ENCODE measurements around the gene IQGAP3. TPM values are rescaled to one million over a fixed set of nuclear protein-coding genes. Genes with fewer than 3 reads are reported as not detected.

The IQGAP3 gene
- total RNA-seq, 2 donors from 2014 or later: 1.0 TPM; not detected in 1

DNA sequence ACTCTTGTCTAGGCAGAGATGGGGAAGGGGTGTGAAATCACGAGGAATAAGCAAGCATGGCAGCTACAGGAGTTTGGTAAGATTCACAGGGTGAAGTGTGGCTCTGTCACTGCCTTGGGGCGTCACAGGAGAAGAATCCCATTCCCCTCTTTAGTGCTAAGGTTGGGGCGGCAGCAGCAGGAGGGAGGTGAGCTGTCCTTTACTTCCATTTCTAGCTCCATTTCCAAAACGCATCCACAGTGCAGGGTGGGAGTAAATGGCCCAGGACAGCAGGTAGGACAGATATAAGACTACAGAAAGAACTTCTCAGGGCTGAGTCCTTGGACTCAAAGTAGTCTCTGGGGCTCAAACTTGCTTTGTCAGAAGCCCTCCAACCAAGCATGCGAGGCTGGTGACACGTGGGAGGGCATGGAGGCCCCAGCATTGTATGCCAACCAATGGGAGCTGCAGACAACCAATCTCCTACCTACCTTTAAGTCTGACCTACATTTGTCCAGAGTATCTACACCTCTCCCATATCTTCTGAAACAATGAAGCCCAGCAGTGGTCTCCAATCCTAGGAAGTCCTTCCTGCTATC, 80.3 kb downstream of the IQGAP3 start:
- H3K27ac ChIP-seq: peak overlapping the region; percentile 97 to 100
- TF ChIP-seq, protein P1, sequence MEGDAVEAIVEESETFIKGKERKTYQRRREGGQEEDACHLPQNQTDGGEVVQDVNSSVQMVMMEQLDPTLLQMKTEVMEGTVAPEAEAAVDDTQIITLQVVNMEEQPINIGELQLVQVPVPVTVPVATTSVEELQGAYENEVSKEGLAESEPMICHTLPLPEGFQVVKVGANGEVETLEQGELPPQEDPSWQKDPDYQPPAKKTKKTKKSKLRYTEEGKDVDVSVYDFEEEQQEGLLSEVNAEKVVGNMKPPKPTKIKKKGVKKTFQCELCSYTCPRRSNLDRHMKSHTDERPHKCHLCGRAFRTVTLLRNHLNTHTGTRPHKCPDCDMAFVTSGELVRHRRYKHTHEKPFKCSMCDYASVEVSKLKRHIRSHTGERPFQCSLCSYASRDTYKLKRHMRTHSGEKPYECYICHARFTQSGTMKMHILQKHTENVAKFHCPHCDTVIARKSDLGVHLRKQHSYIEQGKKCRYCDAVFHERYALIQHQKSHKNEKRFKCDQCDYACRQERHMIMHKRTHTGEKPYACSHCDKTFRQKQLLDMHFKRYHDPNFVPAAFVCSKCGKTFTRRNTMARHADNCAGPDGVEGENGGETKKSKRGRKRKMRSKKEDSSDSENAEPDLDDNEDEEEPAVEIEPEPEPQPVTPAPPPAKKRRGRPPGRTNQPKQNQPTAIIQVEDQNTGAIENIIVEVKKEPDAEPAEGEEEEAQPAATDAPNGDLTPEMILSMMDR (IDR thresholded peaks at IDR 0.05): no peak
- no peak overlapping the region for H3K4me3 ChIP-seq
- H3K4me1 ChIP-seq: peaks cover 15 to 98% of the 10 kb centered on the region in 2 donors
- H3K27me3 ChIP-seq: no peaks in the 10 kb centered on the region
- H3K36me3 ChIP-seq: peaks cover 7% of the 10 kb centered on the region
- no peak for DNase-seq (ENCODE audit: low spot score)
- H3K9me3 ChIP-seq: no peaks in the 10 kb centered on the region

DNA sequence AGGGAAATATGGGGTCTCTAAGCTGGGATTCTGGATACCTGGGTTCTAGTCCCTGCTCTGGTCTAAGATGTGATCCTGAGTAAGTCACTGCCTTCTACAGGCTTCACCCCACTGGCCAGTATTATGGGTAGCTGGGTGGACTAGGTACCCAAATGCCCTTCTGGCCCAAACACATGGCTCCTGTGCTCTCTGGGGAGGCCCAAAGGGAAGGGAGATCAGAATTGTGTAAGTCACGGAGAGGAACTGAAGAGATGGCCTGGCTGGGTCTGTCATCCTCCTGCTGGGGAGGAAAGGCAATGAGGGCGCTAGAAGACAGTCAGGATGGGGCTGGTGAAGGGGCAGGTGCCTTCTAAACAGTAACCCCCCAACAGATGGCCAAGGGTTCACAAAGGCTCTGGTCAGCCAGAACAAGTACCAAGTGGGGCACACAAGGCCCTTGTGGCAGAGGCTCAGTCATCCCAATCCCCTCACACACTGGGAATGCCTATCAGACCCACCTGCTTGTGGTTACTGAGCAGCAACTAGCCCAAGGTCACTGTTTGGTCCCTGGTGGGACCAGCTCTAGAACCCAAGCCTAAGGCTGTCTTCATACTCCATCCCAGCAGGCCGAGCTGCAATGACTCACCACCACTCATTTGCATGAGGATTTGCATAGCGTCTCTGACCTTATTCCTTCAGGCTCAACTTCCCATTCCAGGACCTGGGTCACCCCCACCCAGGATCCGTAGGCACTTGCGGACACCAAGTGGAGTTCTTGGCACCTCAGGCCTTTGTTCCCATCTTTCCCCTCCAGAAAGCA, 81.0 kb downstream of the IQGAP3 start:
- H3K4me1 ChIP-seq: peaks cover 15 to 98% of the 10 kb centered on the region in 2 donors
- DNase-seq (ENCODE audit: low spot score): no peak
- no peaks in the 10 kb centered on the region for H3K27me3 ChIP-seq
- no peaks in the 10 kb centered on the region for H3K9me3 ChIP-seq
- H3K27ac ChIP-seq: peak overlapping the region; percentile 97 to 100
- TF ChIP-seq, protein P1 (IDR thresholded peaks at IDR 0.05): no peak
- peaks cover 7% of the 10 kb centered on the region for H3K36me3 ChIP-seq
- H3K4me3 ChIP-seq: no peak overlapping the region

DNA sequence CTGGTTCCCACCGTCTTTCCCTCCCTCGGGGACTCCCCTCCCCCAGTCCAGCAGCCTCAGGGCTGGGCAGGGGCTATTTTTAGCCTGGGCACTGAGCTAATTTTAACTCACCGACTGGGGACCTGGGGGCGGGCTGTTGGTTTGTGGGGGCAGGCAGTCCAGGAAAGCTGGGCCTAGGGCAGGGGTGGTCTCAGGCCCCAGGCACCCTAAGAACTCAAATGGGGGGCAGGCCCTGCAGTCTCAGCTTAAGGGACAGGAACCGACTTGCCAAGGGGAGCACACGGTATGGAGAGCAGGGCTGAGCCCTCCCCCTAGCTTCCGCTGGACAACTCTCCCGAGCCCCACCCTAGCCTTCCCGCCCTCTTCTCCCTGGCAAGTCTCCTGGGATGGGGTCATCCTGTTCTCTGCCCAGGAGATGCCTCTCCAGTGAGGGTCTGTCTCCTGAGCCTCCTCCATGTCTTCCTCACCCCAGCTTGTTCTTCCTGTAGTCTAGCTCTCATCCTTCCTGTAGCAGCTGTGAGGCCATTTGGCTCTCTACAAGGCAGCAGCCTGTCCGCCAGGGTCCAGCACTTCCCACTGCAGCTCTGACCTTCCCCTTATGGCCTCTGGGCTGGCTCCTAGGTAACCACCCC, 81.8 kb downstream of the IQGAP3 start:
- Histone ChIP-seq H3K9me3 (no peaks in the 10 kb centered on the region), H3K4me1 (peaks cover 15 to 99% of the 10 kb centered on the region in 2 donors), H3K4me3 (peak overlapping the region; percentile 20 to 35), H3K36me3 (peaks cover 7% of the 10 kb centered on the region), H3K27ac (peak overlapping the region; percentile 97 to 100), H3K27me3 (no peaks in the 10 kb centered on the region)
- TF ChIP-seq, protein P1 (IDR thresholded peaks at IDR 0.05): peak; percentile 16 to 46
- no peak for DNase-seq (ENCODE audit: low spot score)

DNA sequence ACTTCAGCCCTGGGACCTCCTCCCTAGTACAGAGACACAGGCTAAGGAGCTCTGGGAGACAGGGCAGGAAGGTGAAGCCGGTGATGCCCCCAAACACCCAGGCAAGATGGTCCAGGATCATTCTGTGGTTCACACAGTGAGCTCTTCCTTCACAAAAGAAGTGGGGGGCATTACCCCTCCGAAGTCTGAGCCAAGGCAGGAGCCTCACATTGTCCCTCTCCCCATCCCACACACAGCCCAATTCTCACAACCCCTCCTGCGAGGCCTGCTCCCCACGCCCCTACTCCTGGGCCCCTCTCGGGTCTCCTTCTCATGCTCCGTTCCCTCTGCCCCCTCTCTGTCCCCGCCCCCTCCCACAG, 82.5 kb downstream of the IQGAP3 start:
- Histone ChIP-seq H3K27ac (peak overlapping the region; percentile 97 to 100), H3K36me3 (peaks cover 7% of the 10 kb centered on the region), H3K4me3 (peak overlapping the region; percentile 20 to 35), H3K4me1 (peaks cover 15 to 97% of the 10 kb centered on the region in 2 donors), H3K9me3 (no peaks in the 10 kb centered on the region), H3K27me3 (no peaks in the 10 kb centered on the region)
- DNase-seq (ENCODE audit: low spot score): no peak
- TF ChIP-seq, protein P1 (IDR thresholded peaks at IDR 0.05): no peak

DNA sequence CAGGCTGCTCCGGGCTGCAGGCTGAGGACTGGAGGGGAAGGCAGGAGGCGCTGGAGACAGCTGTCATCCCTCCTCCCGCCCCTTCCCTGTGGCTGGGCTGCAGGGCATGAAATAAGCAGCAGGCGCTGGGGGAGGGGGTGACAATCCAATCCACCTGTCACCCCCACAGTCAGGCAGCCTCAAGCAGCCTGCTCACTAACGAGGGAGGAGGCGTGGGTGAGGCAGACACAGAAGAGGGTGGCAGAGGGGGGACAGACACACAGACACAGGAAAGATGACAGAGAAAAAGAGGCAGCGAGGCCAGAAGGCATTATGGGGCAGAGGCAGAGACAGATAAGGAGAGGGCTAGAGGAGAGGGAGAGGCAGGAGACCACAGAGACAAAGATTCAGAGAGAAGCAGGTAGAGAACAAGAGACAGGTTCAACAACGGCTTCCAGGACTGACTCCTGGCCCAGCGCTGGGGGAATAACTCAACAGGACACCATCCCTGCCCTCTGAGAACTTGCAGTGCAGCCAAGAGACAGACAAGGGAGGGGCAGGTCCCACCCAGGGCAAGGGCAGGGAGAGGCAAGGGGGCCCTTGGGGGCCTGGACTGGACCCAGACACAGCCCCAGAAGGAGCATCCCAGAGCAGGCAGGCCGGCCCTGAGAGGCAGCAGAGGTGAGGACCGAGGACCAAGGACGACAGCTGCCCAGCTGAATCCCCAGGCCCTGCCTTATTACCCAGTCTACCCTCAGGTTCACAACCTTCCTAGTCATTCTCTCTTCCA, 83.0 kb downstream of the IQGAP3 start:
- H3K9me3 ChIP-seq: no peaks in the 10 kb centered on the region
- TF ChIP-seq, protein P1 (IDR thresholded peaks at IDR 0.05): peak in 1 of 2 donors; percentile 60
- H3K27ac ChIP-seq: peak overlapping the region; percentile 97 to 100
- DNase-seq (ENCODE audit: low spot score): no peak
- H3K4me3 ChIP-seq: peak overlapping the region; percentile 20 to 35
- H3K4me1 ChIP-seq: peaks cover 15 to 97% of the 10 kb centered on the region in 2 donors
- H3K36me3 ChIP-seq: peaks cover 7% of the 10 kb centered on the region
- H3K27me3 ChIP-seq: no peaks in the 10 kb centered on the region
